GM23338 (cell line): ENCODE results near the gene MDGA2. TPM values are rescaled to one million over a fixed set of nuclear protein-coding genes. Genes with fewer than 3 reads are reported as not detected.

Source experiments
- ATAC-seq: fragments of 200-7000 bp; cut with Tn5 transposase; 3 replicates; pipeline ENCODE4 v1.9.1; 2020
- DNase-seq: peaks from one replicate; pipeline ENCODE4 v3.0.0-alpha.2; 2015; ENCODE audit warnings: low spot score
- H2AFZ ChIP-seq: fragments of 200-600 bp; sonication (generic); 2 replicates; pipeline ENCODE4 v1.8.0; 2016; ENCODE audit warnings: antibody characterized with exemption, mild to moderate bottlenecking, moderate library complexity
- H3F3A ChIP-seq: fragments of 200-600 bp; sonication (generic); replicated peaks from 2 replicates; pipeline ENCODE4 v1.8.0; 2017; ENCODE audit warnings: antibody characterized with exemption, mixed run types, low read depth
- H3K27ac ChIP-seq: fragments of 200-600 bp; sonication (generic); 2 replicates; pipeline ENCODE4 v1.6.1; 2016; ENCODE audit warnings: low read depth
- H3K27me3 ChIP-seq: fragments of 200-600 bp; sonication (generic); 2 replicates; pipeline ENCODE4 v1.8.0; 2016; ENCODE audit warnings: mild to moderate bottlenecking, mixed run types, moderate library complexity; ENCODE audit not compliant: insufficient read depth
- H3K36me3 ChIP-seq: fragments of 200-600 bp; sonication (generic); 2 replicates; pipeline ENCODE4 v1.8.0; 2016; ENCODE audit warnings: mild to moderate bottlenecking; ENCODE audit not compliant: insufficient read depth
- H3K4me1 ChIP-seq: fragments of 200-600 bp; sonication (generic); 2 replicates; pipeline ENCODE4 v1.8.0; 2016; ENCODE audit warnings: mild to moderate bottlenecking, moderate library complexity; ENCODE audit not compliant: insufficient read depth
- H3K4me2 ChIP-seq: fragments of 200-600 bp; sonication (generic); 2 replicates; pipeline ENCODE4 v1.7.1; 2017; ENCODE audit warnings: mixed run types
- H3K4me3 ChIP-seq: fragments of 200-600 bp; sonication (generic); 2 replicates; pipeline ENCODE4 v1.6.1; 2016; ENCODE audit warnings: mixed run types
- H3K79me2 ChIP-seq: fragments of 200-600 bp; sonication (generic); replicated peaks from 2 replicates; pipeline ENCODE4 v1.8.0; 2017; ENCODE audit warnings: mild to moderate bottlenecking; ENCODE audit not compliant: insufficient read depth
- H3K9me2 ChIP-seq: fragments of 200-600 bp; sonication (generic); 2 replicates; pipeline ENCODE4 v1.8.0; 2017; ENCODE audit not compliant: insufficient read depth
- H4K20me1 ChIP-seq: fragments of 200-600 bp; sonication (generic); replicated peaks from 2 replicates; pipeline ENCODE4 v1.8.0; 2017; ENCODE audit warnings: mild to moderate bottlenecking; ENCODE audit not compliant: insufficient read depth
- H3K27ac Mint-ChIP-seq: 2 replicates; pipeline ENCODE4 v1.8.0; 2020; ENCODE audit warnings: inconsistent platforms, mild to moderate bottlenecking, moderate library complexity, mixed read lengths
- H3K27me3 Mint-ChIP-seq: 3 replicates; pipeline ENCODE4 v1.8.0; 2022; ENCODE audit warnings: low read depth, mild to moderate bottlenecking, moderate library complexity, mixed read lengths, inconsistent platforms; ENCODE audit not compliant: insufficient read depth, poor library complexity
- H3K36me3 Mint-ChIP-seq: 3 replicates; pipeline ENCODE4 v1.8.0; 2021; ENCODE audit warnings: low read depth, mild to moderate bottlenecking, inconsistent platforms, moderate library complexity, mixed read lengths
- H3K4me1 Mint-ChIP-seq: 3 replicates; pipeline ENCODE4 v1.8.0; 2020; ENCODE audit warnings: mild to moderate bottlenecking, inconsistent platforms, mixed read lengths
- H3K4me3 Mint-ChIP-seq: 3 replicates; pipeline ENCODE4 v1.8.0; 2021; ENCODE audit warnings: moderate library complexity, mild to moderate bottlenecking, inconsistent platforms, mixed read lengths
- H3K9me3 Mint-ChIP-seq: 3 replicates; pipeline ENCODE4 v1.8.0; 2020; ENCODE audit warnings: moderate library complexity, mild to moderate bottlenecking, inconsistent platforms, mixed read lengths
- CREB1 ChIP-seq: fragments of 250-450 bp; sonication (Bioruptor Pico); IDR thresholded peaks from 2 replicates; pipeline ENCODE4 v1.5.0; 2020; ENCODE audit warnings: low read depth, mild to moderate bottlenecking, moderate library complexity
- EZH2 ChIP-seq: fragments of 200-600 bp; sonication (generic); IDR thresholded peaks from one replicate; pipeline ENCODE4 v1.8.0; 2017; ENCODE audit warnings: antibody characterized with exemption, mild to moderate bottlenecking, low read depth; ENCODE audit not compliant: unreplicated experiment
- EZH2phosphoT487 ChIP-seq: fragments of 200-600 bp; sonication (generic); IDR thresholded peaks from one replicate; pipeline ENCODE4 v1.8.1; 2018; ENCODE audit warnings: antibody characterized with exemption; ENCODE audit not compliant: unreplicated experiment
- JUNB ChIP-seq: IDR thresholded peaks from one replicate; pipeline ENCODE4 v1.6.1; 2016; ENCODE audit warnings: antibody characterized with exemption; ENCODE audit not compliant: unreplicated experiment
- NANOG ChIP-seq: IDR thresholded peaks from 2 replicates; pipeline ENCODE4 v1.6.1; 2016; ENCODE audit warnings: antibody characterized with exemption, borderline replicate concordance
- POLR2AphosphoS5 ChIP-seq: IDR thresholded peaks from 2 replicates; pipeline ENCODE4 v1.6.1; 2016; ENCODE audit warnings: antibody characterized with exemption, low read depth
- STAT1 ChIP-seq: IDR thresholded peaks from one replicate; pipeline ENCODE4 v1.6.1; 2016; ENCODE audit warnings: antibody characterized with exemption; ENCODE audit not compliant: unreplicated experiment
- ZNF331 ChIP-seq: fragments of 250-450 bp; sonication (Bioruptor Pico); IDR thresholded peaks from 2 replicates; pipeline ENCODE4 v1.5.0; 2020; ENCODE audit warnings: low read depth, mild to moderate bottlenecking, moderate library complexity
- polyA plus RNA-seq: library from polyadenylated mRNA; unstranded; fragments of >200 nt; fragmentation: Nextera tagmentation; extraction: Ambion mirVana; gene quantifications from 2 replicates; pipeline ENCODE4 v1.2.1, GENCODE V29; 2016
- total RNA-seq: library from RNA; depleted of rRNA; stranded (reverse); fragments of >200 nt; shearing (Covaris generic); gene quantifications from 2 replicates; pipeline ENCODE4 v1.2.3, GENCODE V29; 2014
- TF ChIP-seq, protein P1 (sequence below): IDR thresholded peaks from one replicate; pipeline ENCODE4 v1.6.1; 2018; ENCODE audit warnings: antibody characterized with exemption; ENCODE audit not compliant: unreplicated experiment
- TF ChIP-seq, protein P2 (sequence below), 2 experiments: fragments of 200-600 bp in 1 of 2; sonication (generic) in 1 of 2; conservative IDR thresholded peaks; 2 replicates each; pipeline versions ENCODE4 v1.5.1 to v1.6.1; 2016 to 2017; ENCODE audit warnings: antibody characterized with exemption in 2 of 2, low read depth in 2 of 2, mild to moderate bottlenecking in 2 of 2, moderate library complexity in 1 of 2
- TF ChIP-seq, protein P3 (sequence below): IDR thresholded peaks from 2 replicates; pipeline ENCODE4 v1.6.1; 2016; ENCODE audit warnings: antibody characterized with exemption
- TF ChIP-seq, protein P4 (sequence below): fragments of 250-450 bp; sonication (Bioruptor Pico); IDR thresholded peaks from 2 replicates; pipeline ENCODE4 v1.5.0; 2020; ENCODE audit warnings: mild to moderate bottlenecking, moderate library complexity

Gene MDGA2
- total and polyA plus RNA-seq, 2 experiments from 2014 or later = 0.68 to 1.7 TPM

DNA sequence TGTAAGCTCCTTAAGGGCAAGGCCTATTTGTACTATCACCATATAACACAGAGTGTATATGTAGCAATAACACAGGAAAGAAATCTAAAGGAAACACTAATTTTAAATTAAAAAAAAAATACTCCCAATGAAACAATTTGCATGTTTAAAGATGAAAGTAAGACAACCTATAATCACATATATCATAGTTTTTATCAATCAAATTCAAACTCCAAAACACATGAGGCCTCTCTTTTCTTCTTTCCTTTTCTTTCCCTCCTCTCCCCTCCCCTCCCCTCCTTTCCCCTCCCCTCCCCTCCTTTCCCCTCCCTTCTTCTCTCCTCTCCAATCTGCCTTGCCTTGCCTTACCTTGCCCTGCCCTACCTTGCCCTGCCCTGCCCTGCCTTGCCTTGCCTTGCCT lies 618.0 kb downstream of the MDGA2 start:
- ATAC-seq = no peak
- no peaks in the 10 kb centered on the region for H3K36me3 Mint-ChIP-seq
- Histone ChIP-seq H3K9me2 (no peaks in the 10 kb centered on the region), H3K36me3 (no peaks in the 10 kb centered on the region), H3K79me2 (no peaks in the 10 kb centered on the region), H3K27ac (no peak overlapping the region), H3K4me1 (no peaks in the 10 kb centered on the region), H3K4me2 (no peak overlapping the region), H3F3A (no peaks in the 10 kb centered on the region), H3K4me3 (no peak overlapping the region), H2AFZ (no peak overlapping the region), H3K27me3 (no peaks in the 10 kb centered on the region), H4K20me1 (no peaks in the 10 kb centered on the region)
- TF ChIP-seq EZH2phosphoT487 = no peak
- TF ChIP-seq NANOG = no peak
- TF ChIP-seq, protein P1, sequence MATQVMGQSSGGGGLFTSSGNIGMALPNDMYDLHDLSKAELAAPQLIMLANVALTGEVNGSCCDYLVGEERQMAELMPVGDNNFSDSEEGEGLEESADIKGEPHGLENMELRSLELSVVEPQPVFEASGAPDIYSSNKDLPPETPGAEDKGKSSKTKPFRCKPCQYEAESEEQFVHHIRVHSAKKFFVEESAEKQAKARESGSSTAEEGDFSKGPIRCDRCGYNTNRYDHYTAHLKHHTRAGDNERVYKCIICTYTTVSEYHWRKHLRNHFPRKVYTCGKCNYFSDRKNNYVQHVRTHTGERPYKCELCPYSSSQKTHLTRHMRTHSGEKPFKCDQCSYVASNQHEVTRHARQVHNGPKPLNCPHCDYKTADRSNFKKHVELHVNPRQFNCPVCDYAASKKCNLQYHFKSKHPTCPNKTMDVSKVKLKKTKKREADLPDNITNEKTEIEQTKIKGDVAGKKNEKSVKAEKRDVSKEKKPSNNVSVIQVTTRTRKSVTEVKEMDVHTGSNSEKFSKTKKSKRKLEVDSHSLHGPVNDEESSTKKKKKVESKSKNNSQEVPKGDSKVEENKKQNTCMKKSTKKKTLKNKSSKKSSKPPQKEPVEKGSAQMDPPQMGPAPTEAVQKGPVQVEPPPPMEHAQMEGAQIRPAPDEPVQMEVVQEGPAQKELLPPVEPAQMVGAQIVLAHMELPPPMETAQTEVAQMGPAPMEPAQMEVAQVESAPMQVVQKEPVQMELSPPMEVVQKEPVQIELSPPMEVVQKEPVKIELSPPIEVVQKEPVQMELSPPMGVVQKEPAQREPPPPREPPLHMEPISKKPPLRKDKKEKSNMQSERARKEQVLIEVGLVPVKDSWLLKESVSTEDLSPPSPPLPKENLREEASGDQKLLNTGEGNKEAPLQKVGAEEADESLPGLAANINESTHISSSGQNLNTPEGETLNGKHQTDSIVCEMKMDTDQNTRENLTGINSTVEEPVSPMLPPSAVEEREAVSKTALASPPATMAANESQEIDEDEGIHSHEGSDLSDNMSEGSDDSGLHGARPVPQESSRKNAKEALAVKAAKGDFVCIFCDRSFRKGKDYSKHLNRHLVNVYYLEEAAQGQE = no peak
- no peak for TF ChIP-seq JUNB
- TF ChIP-seq ZNF331 (CRISPR knock-in tag) = no peak
- TF ChIP-seq, protein P2, sequence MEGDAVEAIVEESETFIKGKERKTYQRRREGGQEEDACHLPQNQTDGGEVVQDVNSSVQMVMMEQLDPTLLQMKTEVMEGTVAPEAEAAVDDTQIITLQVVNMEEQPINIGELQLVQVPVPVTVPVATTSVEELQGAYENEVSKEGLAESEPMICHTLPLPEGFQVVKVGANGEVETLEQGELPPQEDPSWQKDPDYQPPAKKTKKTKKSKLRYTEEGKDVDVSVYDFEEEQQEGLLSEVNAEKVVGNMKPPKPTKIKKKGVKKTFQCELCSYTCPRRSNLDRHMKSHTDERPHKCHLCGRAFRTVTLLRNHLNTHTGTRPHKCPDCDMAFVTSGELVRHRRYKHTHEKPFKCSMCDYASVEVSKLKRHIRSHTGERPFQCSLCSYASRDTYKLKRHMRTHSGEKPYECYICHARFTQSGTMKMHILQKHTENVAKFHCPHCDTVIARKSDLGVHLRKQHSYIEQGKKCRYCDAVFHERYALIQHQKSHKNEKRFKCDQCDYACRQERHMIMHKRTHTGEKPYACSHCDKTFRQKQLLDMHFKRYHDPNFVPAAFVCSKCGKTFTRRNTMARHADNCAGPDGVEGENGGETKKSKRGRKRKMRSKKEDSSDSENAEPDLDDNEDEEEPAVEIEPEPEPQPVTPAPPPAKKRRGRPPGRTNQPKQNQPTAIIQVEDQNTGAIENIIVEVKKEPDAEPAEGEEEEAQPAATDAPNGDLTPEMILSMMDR (conservative IDR thresholded peaks at IDR 0.05; ENCODE audit: low read depth in 2 of 2) = no peak
- no peak for TF ChIP-seq EZH2
- no peak for TF ChIP-seq STAT1
- TF ChIP-seq, protein P3, sequence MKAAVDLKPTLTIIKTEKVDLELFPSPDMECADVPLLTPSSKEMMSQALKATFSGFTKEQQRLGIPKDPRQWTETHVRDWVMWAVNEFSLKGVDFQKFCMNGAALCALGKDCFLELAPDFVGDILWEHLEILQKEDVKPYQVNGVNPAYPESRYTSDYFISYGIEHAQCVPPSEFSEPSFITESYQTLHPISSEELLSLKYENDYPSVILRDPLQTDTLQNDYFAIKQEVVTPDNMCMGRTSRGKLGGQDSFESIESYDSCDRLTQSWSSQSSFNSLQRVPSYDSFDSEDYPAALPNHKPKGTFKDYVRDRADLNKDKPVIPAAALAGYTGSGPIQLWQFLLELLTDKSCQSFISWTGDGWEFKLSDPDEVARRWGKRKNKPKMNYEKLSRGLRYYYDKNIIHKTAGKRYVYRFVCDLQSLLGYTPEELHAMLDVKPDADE = no peak
- no peak for TF ChIP-seq CREB1 (CRISPR knock-in tag)
- TF ChIP-seq, protein P4, sequence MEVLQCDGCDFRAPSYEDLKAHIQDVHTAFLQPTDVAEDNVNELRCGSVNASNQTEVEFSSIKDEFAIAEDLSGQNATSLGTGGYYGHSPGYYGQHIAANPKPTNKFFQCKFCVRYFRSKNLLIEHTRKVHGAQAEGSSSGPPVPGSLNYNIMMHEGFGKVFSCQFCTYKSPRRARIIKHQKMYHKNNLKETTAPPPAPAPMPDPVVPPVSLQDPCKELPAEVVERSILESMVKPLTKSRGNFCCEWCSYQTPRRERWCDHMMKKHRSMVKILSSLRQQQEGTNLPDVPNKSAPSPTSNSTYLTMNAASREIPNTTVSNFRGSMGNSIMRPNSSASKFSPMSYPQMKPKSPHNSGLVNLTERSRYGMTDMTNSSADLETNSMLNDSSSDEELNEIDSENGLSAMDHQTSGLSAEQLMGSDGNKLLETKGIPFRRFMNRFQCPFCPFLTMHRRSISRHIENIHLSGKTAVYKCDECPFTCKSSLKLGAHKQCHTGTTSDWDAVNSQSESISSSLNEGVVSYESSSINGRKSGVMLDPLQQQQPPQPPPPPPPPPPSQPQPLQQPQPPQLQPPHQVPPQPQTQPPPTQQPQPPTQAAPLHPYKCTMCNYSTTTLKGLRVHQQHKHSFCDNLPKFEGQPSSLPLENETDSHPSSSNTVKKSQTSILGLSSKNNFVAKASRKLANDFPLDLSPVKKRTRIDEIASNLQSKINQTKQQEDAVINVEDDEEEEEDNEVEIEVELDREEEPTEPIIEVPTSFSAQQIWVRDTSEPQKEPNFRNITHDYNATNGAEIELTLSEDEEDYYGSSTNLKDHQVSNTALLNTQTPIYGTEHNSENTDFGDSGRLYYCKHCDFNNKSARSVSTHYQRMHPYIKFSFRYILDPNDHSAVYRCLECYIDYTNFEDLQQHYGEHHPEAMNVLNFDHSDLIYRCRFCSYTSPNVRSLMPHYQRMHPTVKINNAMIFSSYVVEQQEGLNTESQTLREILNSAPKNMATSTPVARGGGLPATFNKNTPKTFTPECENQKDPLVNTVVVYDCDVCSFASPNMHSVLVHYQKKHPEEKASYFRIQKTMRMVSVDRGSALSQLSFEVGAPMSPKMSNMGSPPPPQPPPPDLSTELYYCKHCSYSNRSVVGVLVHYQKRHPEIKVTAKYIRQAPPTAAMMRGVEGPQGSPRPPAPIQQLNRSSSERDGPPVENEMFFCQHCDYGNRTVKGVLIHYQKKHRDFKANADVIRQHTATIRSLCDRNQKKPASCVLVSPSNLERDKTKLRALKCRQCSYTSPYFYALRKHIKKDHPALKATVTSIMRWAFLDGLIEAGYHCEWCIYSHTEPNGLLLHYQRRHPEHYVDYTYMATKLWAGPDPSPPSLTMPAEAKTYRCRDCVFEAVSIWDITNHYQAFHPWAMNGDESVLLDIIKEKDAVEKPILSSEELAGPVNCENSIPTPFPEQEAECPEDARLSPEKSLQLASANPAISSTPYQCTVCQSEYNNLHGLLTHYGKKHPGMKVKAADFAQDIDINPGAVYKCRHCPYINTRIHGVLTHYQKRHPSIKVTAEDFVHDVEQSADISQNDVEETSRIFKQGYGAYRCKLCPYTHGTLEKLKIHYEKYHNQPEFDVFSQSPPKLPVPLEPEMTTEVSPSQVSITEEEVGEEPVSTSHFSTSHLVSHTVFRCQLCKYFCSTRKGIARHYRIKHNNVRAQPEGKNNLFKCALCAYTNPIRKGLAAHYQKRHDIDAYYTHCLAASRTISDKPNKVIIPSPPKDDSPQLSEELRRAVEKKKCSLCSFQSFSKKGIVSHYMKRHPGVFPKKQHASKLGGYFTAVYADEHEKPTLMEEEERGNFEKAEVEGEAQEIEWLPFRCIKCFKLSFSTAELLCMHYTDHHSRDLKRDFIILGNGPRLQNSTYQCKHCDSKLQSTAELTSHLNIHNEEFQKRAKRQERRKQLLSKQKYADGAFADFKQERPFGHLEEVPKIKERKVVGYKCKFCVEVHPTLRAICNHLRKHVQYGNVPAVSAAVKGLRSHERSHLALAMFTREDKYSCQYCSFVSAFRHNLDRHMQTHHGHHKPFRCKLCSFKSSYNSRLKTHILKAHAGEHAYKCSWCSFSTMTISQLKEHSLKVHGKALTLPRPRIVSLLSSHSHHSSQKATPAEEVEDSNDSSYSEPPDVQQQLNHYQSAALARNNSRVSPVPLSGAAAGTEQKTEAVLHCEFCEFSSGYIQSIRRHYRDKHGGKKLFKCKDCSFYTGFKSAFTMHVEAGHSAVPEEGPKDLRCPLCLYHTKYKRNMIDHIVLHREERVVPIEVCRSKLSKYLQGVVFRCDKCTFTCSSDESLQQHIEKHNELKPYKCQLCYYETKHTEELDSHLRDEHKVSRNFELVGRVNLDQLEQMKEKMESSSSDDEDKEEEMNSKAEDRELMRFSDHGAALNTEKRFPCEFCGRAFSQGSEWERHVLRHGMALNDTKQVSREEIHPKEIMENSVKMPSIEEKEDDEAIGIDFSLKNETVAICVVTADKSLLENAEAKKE = no peak
- TF ChIP-seq POLR2AphosphoS5 = no peak
- H3K9me3 Mint-ChIP-seq = no peaks in the 10 kb centered on the region
- DNase-seq = no peak
- no peak overlapping the region for H3K4me3 Mint-ChIP-seq
- no peaks in the 10 kb centered on the region for H3K4me1 Mint-ChIP-seq
- H3K27ac Mint-ChIP-seq = no peak overlapping the region
- H3K27me3 Mint-ChIP-seq = no peaks in the 10 kb centered on the region
